WTC11 (cell line): ENCODE results near the gene FIZ1.

ENCODE experiments used
- CTCF ChIP-seq: fragments of 200-600 bp; IDR thresholded peaks from 2 replicates; pipeline ENCODE4 v1.8.0; 2022; ENCODE audit warnings: antibody characterized with exemption
- GABPB1 ChIP-seq: sonication (generic); formaldehyde crosslinking; IDR thresholded peaks from 2 replicates; pipeline ENCODE4 v1.8.1; 2023; ENCODE audit warnings: mild to moderate bottlenecking, missing genetic modification reagents
- JUN ChIP-seq: sonication (generic); formaldehyde crosslinking; IDR thresholded peaks from 2 replicates; pipeline ENCODE4 v1.8.0; 2023; ENCODE audit warnings: mild to moderate bottlenecking, missing genetic modification reagents
- NR2C2 ChIP-seq: sonication (generic); formaldehyde crosslinking; IDR thresholded peaks from 2 replicates; pipeline ENCODE4 v1.8.0; 2022; ENCODE audit warnings: mild to moderate bottlenecking, missing genetic modification reagents
- SMAD3 ChIP-seq: sonication (generic); formaldehyde crosslinking; IDR thresholded peaks from 2 replicates; pipeline ENCODE4 v1.8.0; 2022; ENCODE audit warnings: missing genetic modification reagents, mild to moderate bottlenecking, borderline replicate concordance
- ZBTB21 ChIP-seq: sonication (generic); formaldehyde crosslinking; IDR thresholded peaks from 2 replicates; pipeline ENCODE4 v1.8.1; 2023; ENCODE audit warnings: mild to moderate bottlenecking, missing genetic modification reagents, borderline replicate concordance
- TF ChIP-seq, protein P1 (sequence below): sonication (generic); formaldehyde crosslinking; IDR thresholded peaks from 2 replicates; pipeline ENCODE4 v1.8.0; 2023; ENCODE audit warnings: missing genetic modification reagents

DNA sequence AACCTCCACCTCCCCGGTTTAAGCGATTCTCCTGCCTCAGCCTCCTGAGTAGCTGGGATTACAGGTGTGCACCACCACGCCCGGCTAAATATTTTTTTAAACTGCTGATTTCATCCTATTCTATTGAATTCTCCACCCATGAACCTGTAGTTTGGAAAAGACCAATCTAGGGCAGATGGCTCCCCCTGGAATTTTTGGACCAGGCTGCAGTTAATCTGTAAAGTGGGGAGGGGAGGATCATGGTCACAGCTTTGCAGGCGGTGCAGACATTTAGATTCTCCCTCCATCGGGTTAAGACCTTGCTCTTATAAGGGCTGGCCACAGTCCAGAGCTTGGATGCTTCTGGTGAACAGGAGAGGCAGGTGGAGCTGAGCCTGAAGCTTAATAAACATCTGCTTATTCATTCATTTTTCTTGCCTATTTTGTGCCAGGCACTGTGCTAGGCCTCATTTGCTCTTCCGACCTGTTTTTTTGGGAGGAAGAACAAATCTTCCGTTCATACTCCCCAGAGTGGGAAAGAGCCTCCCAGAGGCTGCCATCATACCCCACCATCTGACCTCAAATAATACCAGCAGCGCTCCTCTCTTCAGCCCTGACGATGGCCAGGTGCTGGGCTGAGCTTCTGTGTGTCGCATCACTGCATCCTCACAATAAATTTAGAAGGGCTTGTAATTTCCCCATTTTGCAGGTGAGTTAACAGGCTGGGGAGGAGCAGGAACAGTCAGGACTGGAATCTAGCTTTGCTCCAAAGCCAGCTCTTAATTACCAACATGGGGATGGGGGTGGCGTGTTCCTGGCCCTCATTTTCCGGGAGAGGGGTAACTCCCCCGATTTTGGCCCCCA lies 47.8 kb upstream of the FIZ1 start:
- TF ChIP-seq GABPB1 (no peak), NR2C2 (no peak), JUN (CRISPR knock-in tag) (no peak), ZBTB21 (CRISPR knock-in tag) (no peak), CTCF (no peak), SMAD3 (no peak)
- TF ChIP-seq, protein P1, sequence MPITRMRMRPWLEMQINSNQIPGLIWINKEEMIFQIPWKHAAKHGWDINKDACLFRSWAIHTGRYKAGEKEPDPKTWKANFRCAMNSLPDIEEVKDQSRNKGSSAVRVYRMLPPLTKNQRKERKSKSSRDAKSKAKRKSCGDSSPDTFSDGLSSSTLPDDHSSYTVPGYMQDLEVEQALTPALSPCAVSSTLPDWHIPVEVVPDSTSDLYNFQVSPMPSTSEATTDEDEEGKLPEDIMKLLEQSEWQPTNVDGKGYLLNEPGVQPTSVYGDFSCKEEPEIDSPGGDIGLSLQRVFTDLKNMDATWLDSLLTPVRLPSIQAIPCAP = no peak
